IMR-90 (cell line): Measurements from ENCODE around the gene SMOC1.

Source experiments
- BHLHE40 ChIP-seq: fragments of 150-350 bp; IDR thresholded peaks from 2 replicates; pipeline ENCODE4 v1.6.1; 2016; ENCODE audit warnings: mild to moderate bottlenecking, low read depth, low read length
- CEBPB ChIP-seq: IDR thresholded peaks from 2 replicates; pipeline ENCODE4 v1.6.1; 2012; ENCODE audit warnings: low read depth, low read length, improper control_type of control experiment
- CTCF ChIP-seq: conservative IDR thresholded peaks from 2 replicates; pipeline ENCODE4 v1.5.1; 2012; ENCODE audit warnings: mild to moderate bottlenecking, low read depth, low read length, improper control_type of control experiment
- ELK1 ChIP-seq: fragments of 150-350 bp; IDR thresholded peaks from 2 replicates; pipeline ENCODE4 v1.6.1; 2016; ENCODE audit warnings: low read depth, mild to moderate bottlenecking, low read length, moderate library complexity, borderline replicate concordance
- MAFK ChIP-seq: IDR thresholded peaks from 2 replicates; pipeline ENCODE4 v1.6.1; 2012; ENCODE audit warnings: low read depth, low read length, improper control_type of control experiment
- MAZ ChIP-seq: IDR thresholded peaks from 2 replicates; pipeline ENCODE4 v1.6.1; 2012; ENCODE audit warnings: low read depth, mild to moderate bottlenecking, low read length, improper control_type of control experiment, moderate library complexity, borderline replicate concordance
- MXI1 ChIP-seq: IDR thresholded peaks from 2 replicates; pipeline ENCODE4 v1.6.1; 2012; ENCODE audit warnings: low read depth, mild to moderate bottlenecking, low read length, moderate library complexity, borderline replicate concordance
- POLR2A ChIP-seq: IDR thresholded peaks from 2 replicates; pipeline ENCODE4 v1.6.1; 2012; ENCODE audit warnings: mild to moderate bottlenecking, low read depth, low read length
- RAD21 ChIP-seq: IDR thresholded peaks from 2 replicates; pipeline ENCODE4 v1.6.1; 2012; ENCODE audit warnings: low read length, improper control_type of control experiment
- RCOR1 ChIP-seq: IDR thresholded peaks from 2 replicates; pipeline ENCODE4 v1.6.1; 2012; ENCODE audit warnings: mild to moderate bottlenecking, low read length, improper control_type of control experiment; ENCODE audit not compliant: insufficient replicate concordance
- RFX5 ChIP-seq: IDR thresholded peaks from 2 replicates; pipeline ENCODE4 v1.8.0; 2012; ENCODE audit warnings: low read depth, mild to moderate bottlenecking, low read length, moderate library complexity
- SMC3 ChIP-seq: fragments of 150-350 bp; IDR thresholded peaks from 2 replicates; pipeline ENCODE4 v1.6.1; 2016; ENCODE audit warnings: low read depth, mild to moderate bottlenecking, antibody characterized with exemption, low read length, moderate library complexity
- USF2 ChIP-seq: fragments of 150-350 bp; IDR thresholded peaks from 2 replicates; pipeline ENCODE4 v1.6.1; 2017; ENCODE audit warnings: mild to moderate bottlenecking, antibody characterized with exemption, low read length, low read depth

- TF ChIP-seq CTCF: no peak
- TF ChIP-seq RAD21: no peak
- no peak for TF ChIP-seq RFX5
- no peak for TF ChIP-seq USF2
- TF ChIP-seq CEBPB: no peak
- no peak for TF ChIP-seq POLR2A
- TF ChIP-seq ELK1: no peak
- no peak for TF ChIP-seq RCOR1
- 0 out of 2 replicates have a peak, but pooled peaks have one; percentile 22 for TF ChIP-seq BHLHE40
- TF ChIP-seq MAFK: no peak
- no peak for TF ChIP-seq MAZ
- no peak for TF ChIP-seq SMC3
- no peak for TF ChIP-seq MXI1
Observed at GRCh38 chr14:69873877-69874780, 5.1 kb upstream of the SMOC1 start.
